ENCODE data around the gene ZFAND3. TPM values are rescaled to one million over a fixed set of nuclear protein-coding genes. Genes with fewer than 3 reads are reported as not detected.

ZFAND3 gene
- total RNA-seq, 1 donor from 2014 or later: 45.7 TPM

- DNase-seq: no peak
Observed at GRCh38 chr6:37798436-37799262, 20.9 kb upstream of the ZFAND3 start.

- DNase-seq: no peak
Observed at GRCh38 chr6:37799263-37799644, 20.3 kb upstream of the ZFAND3 start.

- DNase-seq: no peak
Observed at GRCh38 chr6:37800703-37801604, 18.6 kb upstream of the ZFAND3 start.

- DNase-seq: no peak
Observed at GRCh38 chr6:37801605-37801940, 18.0 kb upstream of the ZFAND3 start.

GRCh38 chr6:37802810-37803209 lies 16.7 kb upstream of the ZFAND3 start:
- no peak for DNase-seq

- no peak for DNase-seq
Observed at GRCh38 chr6:37804586-37804985, 14.9 kb upstream of the ZFAND3 start.

- DNase-seq: no peak
Observed at GRCh38 chr6:37806213-37806612, 13.3 kb upstream of the ZFAND3 start.

- peak; percentile 91 for DNase-seq
Observed at GRCh38 chr6:37807656-37808055, 11.9 kb upstream of the ZFAND3 start.

GRCh38 chr6:37809197-37809543 lies 10.4 kb upstream of the ZFAND3 start:
- no peak for DNase-seq

- no peak for DNase-seq
Observed at GRCh38 chr6:37812841-37813240, 6.7 kb upstream of the ZFAND3 start.

GRCh38 chr6:37814374-37814773 lies 5.2 kb upstream of the ZFAND3 start:
- no peak for DNase-seq

- DNase-seq: no peak
Observed at GRCh38 chr6:37816599-37817375, 2.7 kb upstream of the ZFAND3 start.

GRCh38 chr6:37818536-37819176 lies 871 bp upstream of the ZFAND3 start:
- DNase-seq: peak; percentile 99

- peak; percentile 61 for DNase-seq
Observed at GRCh38 chr6:37819802-37820717, 533 bp downstream of the ZFAND3 start.

- peak; percentile 52 for DNase-seq
Observed at GRCh38 chr6:37820718-37821079, 1.2 kb downstream of the ZFAND3 start.

- DNase-seq: no peak
Observed at GRCh38 chr6:37821446-37821845, 1.9 kb downstream of the ZFAND3 start.

- peak; percentile 37 for DNase-seq
Observed at GRCh38 chr6:37822851-37823682, 3.5 kb downstream of the ZFAND3 start.

- no peak for DNase-seq
Observed at GRCh38 chr6:37824170-37824569, 4.6 kb downstream of the ZFAND3 start.

- no peak for DNase-seq
Observed at GRCh38 chr6:37826188-37826587, 6.7 kb downstream of the ZFAND3 start.

GRCh38 chr6:37826993-37827392 lies 7.5 kb downstream of the ZFAND3 start:
- no peak for DNase-seq
